Osteoblast (primary cell): Measurements from ENCODE around the gene FHL2. TPM values are rescaled to one million over a fixed set of nuclear protein-coding genes. Genes with fewer than 3 reads are reported as not detected.

Experiments
- DNase-seq: peaks from one replicate; pipeline ENCODE4 v3.0.0; 2011; ENCODE audit warnings: low spot score, mixed read lengths; ENCODE audit not compliant: insufficient read length; ENCODE audit errors: missing footprints
- H2AFZ ChIP-seq: 2 replicates; pipeline ENCODE4 v1.6.0; 2011; ENCODE audit warnings: mild to moderate bottlenecking, low read length
- H3K27ac ChIP-seq: 2 replicates; pipeline ENCODE4 v1.5.1; 2011; ENCODE audit warnings: mild to moderate bottlenecking, low read depth, low read length, moderate library complexity
- H3K27me3 ChIP-seq: 2 replicates; pipeline ENCODE4 v1.6.0; 2012; ENCODE audit warnings: mild to moderate bottlenecking, control low read depth, inconsistent platforms, low read length, moderate library complexity; ENCODE audit not compliant: insufficient read depth
- H3K36me3 ChIP-seq: 2 replicates; pipeline ENCODE4 v1.5.1; 2011; ENCODE audit warnings: mild to moderate bottlenecking, low read length, control low read depth, moderate library complexity; ENCODE audit not compliant: insufficient read depth
- H3K4me1 ChIP-seq: 2 replicates; pipeline ENCODE4 v1.5.1; 2011; ENCODE audit warnings: mild to moderate bottlenecking, low read length, control low read depth, moderate library complexity; ENCODE audit not compliant: insufficient read depth
- H3K4me2 ChIP-seq: 2 replicates; pipeline ENCODE4 v1.6.0; 2011; ENCODE audit warnings: mild to moderate bottlenecking, low read length; ENCODE audit not compliant: insufficient read depth
- H3K4me3 ChIP-seq: fragments of 200-600 bp; sonication (generic); 3 replicates; pipeline ENCODE4 v1.5.1; 2012; ENCODE audit warnings: mild to moderate bottlenecking, low read length, inconsistent platforms; ENCODE audit not compliant: insufficient read depth
- H3K79me2 ChIP-seq: 2 replicates; pipeline ENCODE4 v1.6.0; 2012; ENCODE audit warnings: mild to moderate bottlenecking, low read length, control low read depth, inconsistent platforms; ENCODE audit not compliant: insufficient read depth
- H3K9me3 ChIP-seq: 2 replicates; pipeline ENCODE4 v1.5.1; 2011; ENCODE audit warnings: low read depth, low read length, control low read depth
- H4K20me1 ChIP-seq: 2 replicates; pipeline ENCODE4 v1.6.0; 2012; ENCODE audit warnings: mild to moderate bottlenecking, low read length, control low read depth; ENCODE audit not compliant: insufficient read depth
- total RNA-seq: library from RNA; depleted of rRNA; stranded (reverse); fragments of >200 nt; gene quantifications from 2 replicates; pipeline ENCODE4 v1.2.3, GENCODE V29; 2012
- TF ChIP-seq, protein P1 (sequence below): IDR thresholded peaks from 2 replicates; pipeline ENCODE4 v1.5.1; 2011; ENCODE audit warnings: mild to moderate bottlenecking, low read depth, low read length, moderate library complexity; ENCODE audit errors: extremely low read depth

Gene FHL2
- total RNA-seq, 1 donor: 566 TPM

GRCh38 chr2:105339414-105339813 lies 59.4 kb downstream of the FHL2 start:
- H2AFZ ChIP-seq: no peak overlapping the region
- DNase-seq: no peak
- H3K27me3 ChIP-seq: no peaks in the 10 kb centered on the region
- no peaks in the 10 kb centered on the region for H4K20me1 ChIP-seq
- H3K4me2 ChIP-seq: peak overlapping the region; percentile 96
- H3K4me3 ChIP-seq: peak overlapping the region; percentile 96
- H3K36me3 ChIP-seq: peaks cover 37% of the 10 kb centered on the region
- peaks cover 20% of the 10 kb centered on the region for H3K4me1 ChIP-seq
- peak overlapping the region; percentile 100 for H3K27ac ChIP-seq
- TF ChIP-seq, protein P1, sequence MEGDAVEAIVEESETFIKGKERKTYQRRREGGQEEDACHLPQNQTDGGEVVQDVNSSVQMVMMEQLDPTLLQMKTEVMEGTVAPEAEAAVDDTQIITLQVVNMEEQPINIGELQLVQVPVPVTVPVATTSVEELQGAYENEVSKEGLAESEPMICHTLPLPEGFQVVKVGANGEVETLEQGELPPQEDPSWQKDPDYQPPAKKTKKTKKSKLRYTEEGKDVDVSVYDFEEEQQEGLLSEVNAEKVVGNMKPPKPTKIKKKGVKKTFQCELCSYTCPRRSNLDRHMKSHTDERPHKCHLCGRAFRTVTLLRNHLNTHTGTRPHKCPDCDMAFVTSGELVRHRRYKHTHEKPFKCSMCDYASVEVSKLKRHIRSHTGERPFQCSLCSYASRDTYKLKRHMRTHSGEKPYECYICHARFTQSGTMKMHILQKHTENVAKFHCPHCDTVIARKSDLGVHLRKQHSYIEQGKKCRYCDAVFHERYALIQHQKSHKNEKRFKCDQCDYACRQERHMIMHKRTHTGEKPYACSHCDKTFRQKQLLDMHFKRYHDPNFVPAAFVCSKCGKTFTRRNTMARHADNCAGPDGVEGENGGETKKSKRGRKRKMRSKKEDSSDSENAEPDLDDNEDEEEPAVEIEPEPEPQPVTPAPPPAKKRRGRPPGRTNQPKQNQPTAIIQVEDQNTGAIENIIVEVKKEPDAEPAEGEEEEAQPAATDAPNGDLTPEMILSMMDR: no peak
- no peaks in the 10 kb centered on the region for H3K9me3 ChIP-seq
- H3K79me2 ChIP-seq: peaks cover 55% of the 10 kb centered on the region

GRCh38 chr2:105338020-105338385 lies 60.8 kb downstream of the FHL2 start:
- Histone ChIP-seq H3K4me1 (peaks cover 20% of the 10 kb centered on the region), H3K27me3 (no peaks in the 10 kb centered on the region), H3K36me3 (peaks cover 31% of the 10 kb centered on the region), H2AFZ (peak overlapping the region; percentile 75), H3K4me2 (peak overlapping the region; percentile 96), H3K27ac (peak overlapping the region; percentile 100), H3K9me3 (no peaks in the 10 kb centered on the region), H3K4me3 (peak overlapping the region; percentile 96), H4K20me1 (no peaks in the 10 kb centered on the region), H3K79me2 (peaks cover 52% of the 10 kb centered on the region)
- DNase-seq: no peak
- TF ChIP-seq, protein P1: no peak

- Histone ChIP-seq H3K27me3 (no peaks in the 10 kb centered on the region), H3K4me3 (peak within 1 kb of the TSS; percentile 96), H2AFZ (peak within 1 kb of the TSS; percentile 100), H3K9me3 (no peaks in the 10 kb centered on the region), H3K4me2 (peak within 1 kb of the TSS; percentile 98), H4K20me1 (no peaks in the 10 kb centered on the region), H3K36me3 (peaks cover 24% of the 10 kb centered on the region), H3K4me1 (peaks cover 20% of the 10 kb centered on the region), H3K27ac (peak within 1 kb of the TSS; percentile 100), H3K79me2 (peaks cover 50% of the 10 kb centered on the region)
- TF ChIP-seq, protein P1: no peak
- peak; percentile 91 for DNase-seq
Observed at GRCh38 chr2:105337122-105338019, 61.5 kb downstream of the FHL2 start, which contains the start of gene C2orf49. TSS of gene C2orf49 (plus strand) at chr2:105337540. CDS start at chr2:105337588, 48 bp downstream.

DNA sequence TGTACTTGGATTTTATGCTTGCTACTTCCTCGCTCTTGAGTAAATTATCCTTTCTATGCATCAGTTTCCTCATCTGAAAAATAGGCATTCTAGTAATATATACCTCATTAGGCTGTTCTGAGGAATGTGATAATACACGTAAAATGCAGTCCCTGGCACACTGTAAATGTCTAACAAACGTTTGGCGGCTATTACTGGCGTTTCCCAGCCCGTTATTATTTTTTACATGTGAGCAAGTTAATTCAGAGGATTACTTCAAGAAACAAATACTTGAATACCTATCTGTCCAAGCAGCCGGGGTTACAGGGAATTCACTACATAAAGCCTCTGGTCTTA lies 62.1 kb downstream of the FHL2 start:
- Histone ChIP-seq H3K4me1 (peaks cover 20% of the 10 kb centered on the region), H4K20me1 (no peaks in the 10 kb centered on the region), H3K9me3 (no peaks in the 10 kb centered on the region), H2AFZ (peak overlapping the region; percentile 100), H3K79me2 (peaks cover 50% of the 10 kb centered on the region), H3K27me3 (no peaks in the 10 kb centered on the region), H3K4me3 (peak overlapping the region; percentile 96), H3K4me2 (peak overlapping the region; percentile 98), H3K36me3 (peaks cover 18% of the 10 kb centered on the region), H3K27ac (peak overlapping the region; percentile 100)
- TF ChIP-seq, protein P1: no peak
- DNase-seq: no peak
